HG03135 (cell line): ENCODE measurements around the gene LEF1.

ENCODE experiments used
- ATAC-seq: cut with Tn5 transposase; IDR thresholded peaks from one replicate; pipeline ENCODE4 v1.9.1; 2021; ENCODE audit warnings: mild to moderate bottlenecking, moderate library complexity; ENCODE audit not compliant: unreplicated experiment

LEF1 gene

DNA sequence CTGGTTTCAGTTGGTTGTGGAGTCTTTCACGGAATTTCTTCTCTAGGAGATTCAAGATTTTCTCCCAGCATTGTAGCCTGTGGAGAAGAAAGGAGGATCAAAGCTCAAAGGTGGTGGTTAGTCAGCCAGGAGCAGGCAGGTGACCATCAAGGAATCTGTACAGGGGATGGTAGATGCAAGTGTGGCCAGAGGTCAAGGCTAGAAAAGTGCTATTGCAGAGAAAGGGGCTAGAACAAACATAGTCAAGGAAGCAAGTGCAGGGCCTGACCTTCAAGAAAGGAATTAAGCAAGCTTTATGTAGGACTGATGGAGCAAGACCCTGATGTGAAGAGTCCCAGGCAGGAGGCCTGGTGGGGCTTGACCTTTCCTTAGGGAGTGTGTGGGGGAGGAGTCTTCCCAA is 162.9 kb downstream of the LEF1 start:
- no peak for ATAC-seq

DNA sequence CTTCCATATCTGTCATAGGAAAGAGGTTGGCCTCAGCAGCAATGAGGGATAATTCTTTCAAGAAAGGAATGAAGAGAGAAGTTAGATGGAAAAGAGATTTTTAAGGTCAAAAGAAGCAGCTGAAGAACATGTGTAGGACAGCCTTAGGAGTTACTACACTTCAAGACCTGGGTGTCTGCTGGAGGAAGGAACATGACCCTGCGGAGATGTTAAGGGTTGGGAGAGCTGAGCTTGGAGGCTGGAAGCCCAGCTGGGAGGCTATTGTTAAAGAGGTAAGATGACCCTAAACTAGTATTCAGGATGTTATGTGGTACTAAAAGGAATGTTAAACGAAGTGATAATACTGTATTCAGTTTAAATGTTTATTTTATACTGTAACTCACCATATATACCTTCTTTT is 164.1 kb downstream of the LEF1 start:
- no peak for ATAC-seq

DNA sequence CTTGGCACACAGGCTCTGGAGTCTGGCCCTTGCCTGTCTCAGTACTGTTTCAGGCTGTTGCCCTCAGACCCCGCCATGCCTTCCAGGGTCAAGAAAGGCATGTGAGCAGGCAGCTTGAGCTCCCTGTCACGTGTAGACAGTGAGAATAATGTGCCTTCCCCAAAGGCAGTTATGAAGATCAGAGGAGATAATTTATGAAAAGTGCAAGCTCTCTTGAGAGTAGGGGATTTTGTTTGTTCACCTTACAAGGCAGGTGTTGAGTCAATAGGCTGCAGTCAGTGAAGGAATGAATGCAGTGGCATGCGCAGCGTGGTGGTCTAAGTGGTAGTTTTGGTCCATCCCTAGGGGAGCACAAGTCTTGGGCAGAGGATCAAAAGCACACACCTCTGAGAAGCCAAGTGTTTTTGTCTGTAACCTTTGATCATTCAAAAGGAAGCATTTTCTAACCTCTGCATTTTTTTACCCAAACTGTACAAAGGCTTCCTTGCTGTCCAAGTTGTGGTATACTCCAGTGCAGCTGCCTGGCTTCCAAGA is 164.7 kb downstream of the LEF1 start:
- ATAC-seq, result no peak

DNA sequence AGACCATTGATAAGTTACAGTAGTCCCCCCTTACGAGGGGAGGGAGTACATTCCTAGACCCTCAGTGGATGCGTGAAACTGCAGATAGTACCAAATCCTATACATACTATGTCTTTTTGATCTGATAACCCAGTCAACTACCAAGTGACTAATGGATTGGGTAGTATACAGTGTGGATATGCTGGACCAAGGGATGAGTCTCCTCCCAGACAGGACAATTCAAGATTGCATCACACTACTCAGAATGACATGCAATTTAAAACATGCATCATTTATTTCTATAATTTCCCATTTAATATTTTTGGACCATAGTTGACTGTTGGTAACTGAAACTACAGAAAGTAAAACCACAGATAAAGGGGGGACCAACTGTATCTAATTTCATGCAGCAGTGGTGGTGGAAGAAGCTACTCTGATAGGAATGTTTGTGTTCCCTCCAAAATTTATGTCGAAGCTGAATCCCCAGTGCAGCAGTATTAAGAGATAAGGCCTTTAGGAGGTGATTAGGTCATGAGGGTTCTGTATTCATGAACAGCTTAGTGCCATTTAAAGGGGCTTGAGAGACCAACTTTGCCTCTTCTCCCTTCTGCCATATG is 167.1 kb downstream of the LEF1 start:
- no peak for ATAC-seq

DNA sequence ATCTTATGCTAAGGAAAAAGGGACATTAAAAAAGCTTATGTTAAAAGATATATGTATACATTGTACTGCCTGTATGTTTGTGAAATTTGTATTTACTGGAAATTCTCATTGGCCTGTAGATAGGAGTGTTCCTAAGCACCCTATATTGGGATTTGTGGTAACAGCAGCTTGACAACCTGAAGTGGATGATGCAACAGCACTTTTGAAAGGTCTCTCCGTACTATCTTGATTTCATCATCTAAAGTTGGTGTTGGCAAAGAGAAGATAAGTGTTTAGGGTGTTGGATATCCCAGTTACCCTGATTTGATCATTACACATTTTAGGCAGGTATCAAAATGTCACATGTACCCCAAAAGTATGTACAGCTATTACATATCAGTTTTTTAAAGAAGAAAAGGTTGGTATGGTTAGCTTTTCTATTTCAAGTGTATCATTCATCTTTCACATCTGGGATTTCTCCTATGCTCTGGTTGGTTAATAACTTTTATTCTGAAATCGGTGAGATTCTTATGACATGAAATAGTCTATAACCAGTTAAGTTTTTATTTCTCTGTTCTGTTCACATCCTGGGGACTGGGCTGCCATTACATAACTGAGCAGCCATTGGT is 168.7 kb downstream of the LEF1 start:
- ATAC-seq, result no peak

DNA sequence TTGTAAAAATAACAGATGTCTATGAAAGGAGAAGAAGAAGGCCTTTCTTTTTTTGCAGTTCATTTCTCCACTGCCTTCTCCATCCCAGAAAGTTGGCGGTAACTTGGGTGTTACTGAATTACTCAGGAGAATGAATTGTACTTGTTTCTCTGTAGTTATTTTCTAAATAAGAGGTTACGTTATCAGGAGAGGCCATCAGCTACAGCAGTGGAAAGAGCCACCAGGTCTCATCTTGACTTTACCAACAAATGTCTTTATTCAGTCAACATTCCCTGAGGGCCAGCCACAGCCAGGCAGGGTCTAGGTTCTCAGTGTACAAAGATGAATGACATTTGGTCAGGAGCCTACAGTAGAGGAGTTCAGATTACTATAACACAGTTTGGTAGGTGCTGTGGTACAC is 170.9 kb downstream of the LEF1 start:
- ATAC-seq, result no peak
